ENCODE data around the gene SLC1A7.
"Not testable (repeated sequence)": the region's sequence is repeated elsewhere in the genome, so short reads cannot be mapped to it uniquely, and the experiment has no call there.

Gene SLC1A7

GRCh38 chr1:53142226-53142853, at the start of gene SLC1A7:
SLC1A7 (minus strand) TSS chr1:53142638; CDS start chr1:53142449, 189 bp downstream.
- DNase-seq = peak; percentile 38

GRCh38 chr1:53190210-53190611, 47.8 kb upstream of the SLC1A7 start:
- DNase-seq = no peak

GRCh38 chr1:53189061-53189460, 46.6 kb upstream of the SLC1A7 start:
- no peak for DNase-seq

- DNase-seq = no peak
These were observed 45.7 kb upstream of the SLC1A7 start for GRCh38 chr1:53188099-53188498.

- no peak for DNase-seq
These were observed 45.0 kb upstream of the SLC1A7 start for GRCh38 chr1:53187401-53187800.

GRCh38 chr1:53186533-53186932, 44.1 kb upstream of the SLC1A7 start:
- DNase-seq = no peak

GRCh38 chr1:53185955-53186297, 43.5 kb upstream of the SLC1A7 start:
- not testable (repeated sequence) for DNase-seq

GRCh38 chr1:53183095-53183990, 40.9 kb upstream of the SLC1A7 start:
- no peak for DNase-seq

GRCh38 chr1:53182716-53183094, 40.3 kb upstream of the SLC1A7 start:
- DNase-seq = no peak

- DNase-seq = peak; percentile 82
These were observed 39.7 kb upstream of the SLC1A7 start for GRCh38 chr1:53182111-53182593.

GRCh38 chr1:53180951-53181350, 38.5 kb upstream of the SLC1A7 start:
- DNase-seq = no peak

GRCh38 chr1:53180226-53180625, 37.8 kb upstream of the SLC1A7 start:
- no peak for DNase-seq

- no peak for DNase-seq
These were observed 34.2 kb upstream of the SLC1A7 start for GRCh38 chr1:53176452-53177208.

GRCh38 chr1:53174971-53175913, 32.8 kb upstream of the SLC1A7 start:
- DNase-seq = no peak

GRCh38 chr1:53172426-53173128, 30.1 kb upstream of the SLC1A7 start:
- DNase-seq = no peak

GRCh38 chr1:53166912-53167311, 24.5 kb upstream of the SLC1A7 start:
- DNase-seq = no peak

GRCh38 chr1:53166366-53166765, 23.9 kb upstream of the SLC1A7 start:
- no peak for DNase-seq

GRCh38 chr1:53165408-53165961, 23.0 kb upstream of the SLC1A7 start:
- no peak for DNase-seq

- DNase-seq = no peak
These were observed 20.9 kb upstream of the SLC1A7 start for GRCh38 chr1:53163291-53163768.

GRCh38 chr1:53162621-53163020, 20.2 kb upstream of the SLC1A7 start:
- DNase-seq = no peak

GRCh38 chr1:53160924-53161378, 18.5 kb upstream of the SLC1A7 start:
- DNase-seq = no peak

Measured in islet precursor cell (in vitro differentiated cells).